Measurements from ENCODE around the gene C19orf53. TPM values are rescaled to one million over a fixed set of nuclear protein-coding genes. Genes with fewer than 3 reads are reported as not detected.
A peak's percentile ranks its signal among the peaks of the same experiment; 100 is the strongest.

C19orf53 gene
- total and polyA plus RNA-seq, 9 of the 15 experiments (the other 6 are each of a cell fraction or from before 2014, with no cell fraction given) = 98.5 to 441 (median 164) TPM

- in situ Hi-C loops (cut with MboI) (no loop called here), intact Hi-C loops (cut with micrococcal nuclease) (no loop called here)
- no peak for ATAC-seq
- DNase-seq (ENCODE audit: extremely low read depth in 1 of 4, low spot score in 3 of 4) = no peak
- CTCF ChIA-PET (ENCODE audit: low intra/inter-chr PET ratio) = no interaction called here
- Histone ChIP-seq H3K4me2 (ENCODE audit: insufficient read depth, low read length) (no peak overlapping the region), H3K4me3 (no peak overlapping the region), H4K20me1 (replicated peaks; ENCODE audit: control insufficient read depth, insufficient read depth, low read length) (no peaks in the 10 kb centered on the region), H3K27me3 (ENCODE audit: control insufficient read depth in 2 of 2, insufficient read depth in 2 of 2, low read length in 2 of 2) (no peaks in the 10 kb centered on the region), H3K9ac (ENCODE audit: insufficient read depth in 1 of 2, low read depth in 2 of 2, low read length in 2 of 2) (no peak overlapping the region), H3K27ac (ENCODE audit: extremely low read depth, low read depth, low read length) (no peak overlapping the region), H3K9me1 (ENCODE audit: control insufficient read depth, insufficient read depth, low read length) (no peaks in the 10 kb centered on the region), H3K4me1 (replicated peaks in 1 of 2; ENCODE audit: control insufficient read depth in 2 of 2, insufficient read depth in 2 of 2, low read length in 2 of 2) (peaks cover 6 to 13% of the 10 kb centered on the region in 2 experiments; a peak in 4 of 5 replicates), H3K9me3 (replicated peaks; ENCODE audit: control insufficient read depth, insufficient read depth, low read depth, low read length) (peaks cover 9% of the 10 kb centered on the region), H3K79me2 (ENCODE audit: control insufficient read depth, insufficient read depth, low read length) (peaks cover 14% of the 10 kb centered on the region), H3K36me3 (ENCODE audit: control insufficient read depth, insufficient read depth, low read length) (no peaks in the 10 kb centered on the region), H2AFZ (ENCODE audit: low read depth, low read length) (no peak overlapping the region)
- no TSS peak for BruUV-seq (replicated peaks)
- FAIRE-seq = no peak
- TF ChIP-seq POLR2H (tag; IDR thresholded peaks at IDR 0.05; ENCODE audit: low read depth) (no peak), ILF3 (IDR thresholded peaks at IDR 0.05; ENCODE audit: borderline replicate concordance) (no peak), SOX6 (IDR thresholded peaks at IDR 0.05) (peak; percentile 72)
- POLR2A ChIA-PET = interaction anchor here (1.3 kb wide), 1 partner anchor 13 kb away, joined by 4 read pairs; no protein-coding TSS in a partner anchor
These were observed 30.1 kb upstream of the C19orf53 start for GRCh38 chr19:13744174-13744573.

- peak; percentile 15 for FAIRE-seq
- 82% methylated on average over 8 of the region's 8 CpGs for WGBS (ENCODE audit: insufficient coverage, low coverage, missing lambda C conversion rate)
- Histone ChIP-seq H3K4me2 (ENCODE audit: insufficient read depth, low read length) (peak overlapping the region; percentile 94), H3K79me2 (ENCODE audit: control insufficient read depth, insufficient read depth, low read length) (peaks cover 22% of the 10 kb centered on the region), H3K36me3 (ENCODE audit: control insufficient read depth, insufficient read depth, low read length) (peaks cover 9% of the 10 kb centered on the region; the same call in 2 of the 3 replicates), H3K27me3 (ENCODE audit: control insufficient read depth in 2 of 2, insufficient read depth in 2 of 2, low read length in 2 of 2) (no peaks in the 10 kb centered on the region), H3K9ac (ENCODE audit: insufficient read depth in 1 of 2, low read depth in 2 of 2, low read length in 2 of 2) (no peak overlapping the region), H2AFZ (ENCODE audit: low read depth, low read length) (peak overlapping the region; percentile 57), H3K9me3 (replicated peaks; ENCODE audit: control insufficient read depth, insufficient read depth, low read depth, low read length) (peaks cover 9% of the 10 kb centered on the region), H4K20me1 (replicated peaks; ENCODE audit: control insufficient read depth, insufficient read depth, low read length) (no peaks in the 10 kb centered on the region), H3K4me1 (replicated peaks in 1 of 2; ENCODE audit: control insufficient read depth in 2 of 2, insufficient read depth in 2 of 2, low read length in 2 of 2) (peaks cover 7 to 22% of the 10 kb centered on the region in 2 experiments; a peak in 4 of 5 replicates), H3K9me1 (ENCODE audit: control insufficient read depth, insufficient read depth, low read length) (no peaks in the 10 kb centered on the region), H3K4me3 (peak overlapping the region; percentile 71), H3K27ac (ENCODE audit: extremely low read depth, low read depth, low read length) (no peak overlapping the region)
- no TSS peak for BruUV-seq (replicated peaks)
- DNase-seq (ENCODE audit: extremely low read depth in 1 of 4, low spot score in 3 of 4) = no peak
- no peak for ATAC-seq
- ChIA-PET CTCF (ENCODE audit: low intra/inter-chr PET ratio) (no interaction called here), POLR2A (interaction anchor here (1.0 to 2.3 kb wide), 5 partner anchors 9 to 93 kb away, joined by 3 to 18 read pairs (median 5); no protein-coding TSS in a partner anchor)
- intact Hi-C loops (cut with micrococcal nuclease) = no loop called here
- in situ Hi-C loops (cut with MboI) = no loop called here
- no peak for TF ChIP-seq RBM15 (IDR thresholded peaks at IDR 0.05; ENCODE audit: insufficient read depth, low read length)
- TF ChIP-seq CAMTA2 (CRISPR knock-in tag; conservative IDR thresholded peaks at IDR 0.05) = no peak
- TF ChIP-seq RNF2 (IDR thresholded peaks at IDR 0.05) = no peak
- TF ChIP-seq FOXP4 (CRISPR knock-in tag; IDR thresholded peaks at IDR 0.05; ENCODE audit: borderline replicate concordance) = no peak
- 0 out of 2 replicates have a peak, but pooled peaks have one; percentile 47 for TF ChIP-seq THRAP3 (IDR thresholded peaks at IDR 0.05; ENCODE audit: borderline replicate concordance)
- no peak for TF ChIP-seq ILF3 (IDR thresholded peaks at IDR 0.05; ENCODE audit: borderline replicate concordance)
- no peak for TF ChIP-seq EWSR1 (IDR thresholded peaks at IDR 0.05; ENCODE audit: borderline replicate concordance, low read depth, partially characterized antibody)
- TF ChIP-seq ZNF75A (CRISPR knock-in tag; IDR thresholded peaks at IDR 0.05) = no peak
- 0 out of 2 replicates have a peak, but pooled peaks have one; percentile 13 for TF ChIP-seq RFX7 (CRISPR knock-in tag; IDR thresholded peaks at IDR 0.05)
- TF ChIP-seq DIDO1 (tag; IDR thresholded peaks at IDR 0.05; ENCODE audit: low read depth) = no peak
- no peak for TF ChIP-seq CBX1 (IDR thresholded peaks at IDR 0.05; ENCODE audit: low read depth)
- no peak for TF ChIP-seq MAX (CRISPR knock-in tag; IDR thresholded peaks at IDR 0.05)
- no peak for TF ChIP-seq CTBP1 (IDR thresholded peaks at IDR 0.05; ENCODE audit: borderline replicate concordance)
- TF ChIP-seq ZKSCAN3 (CRISPR knock-in tag; IDR thresholded peaks at IDR 0.05) = no peak
- no peak for TF ChIP-seq MTA1 (IDR thresholded peaks at IDR 0.05; ENCODE audit: borderline replicate concordance)
These were observed 27.2 kb upstream of the C19orf53 start for GRCh38 chr19:13747098-13747453.

Measured in K562 (cell line).